ENCODE results near the gene ADARB1.

ADARB1 gene

GRCh38 chr21:45236481-45236880, 162.1 kb downstream of the ADARB1 start:
- H3K4me3 ChIP-seq (ENCODE audit: severe bottlenecking) = no peak overlapping the region

GRCh38 chr21:45237401-45237800, 163.0 kb downstream of the ADARB1 start:
- peaks cover 32% of the 10 kb centered on the region for H3K27me3 ChIP-seq (ENCODE audit: insufficient read depth, poor library complexity, severe bottlenecking)
- H3K4me3 ChIP-seq (ENCODE audit: severe bottlenecking) = no peak overlapping the region
- DNase-seq (ENCODE audit: low spot score) = no peak
- no peaks in the 10 kb centered on the region for H3K4me1 ChIP-seq (ENCODE audit: insufficient read depth, poor library complexity, severe bottlenecking)
- no peak for TF ChIP-seq CTCF (IDR thresholded peaks at IDR 0.05; ENCODE audit: poor library complexity, severe bottlenecking)
- no peak for ATAC-seq (ENCODE audit: low read depth)
- H3K36me3 ChIP-seq (ENCODE audit: low read depth) = no peaks in the 10 kb centered on the region
- H3K9me3 ChIP-seq (ENCODE audit: severe bottlenecking) = peaks cover 2% of the 10 kb centered on the region
- no peak overlapping the region for H3K27ac ChIP-seq (ENCODE audit: poor library complexity, severe bottlenecking)

More at GRCh38 chr21:45236481-45236880, 162.1 kb downstream of the ADARB1 start:
- peaks cover 2% of the 10 kb centered on the region for H3K9me3 ChIP-seq (ENCODE audit: severe bottlenecking)
- H3K4me1 ChIP-seq (ENCODE audit: insufficient read depth, poor library complexity, severe bottlenecking) = no peaks in the 10 kb centered on the region
- H3K27me3 ChIP-seq (ENCODE audit: insufficient read depth, poor library complexity, severe bottlenecking) = peaks cover 38% of the 10 kb centered on the region
- H3K27ac ChIP-seq (ENCODE audit: poor library complexity, severe bottlenecking) = no peak overlapping the region
- H3K36me3 ChIP-seq (ENCODE audit: low read depth) = no peaks in the 10 kb centered on the region
- DNase-seq (ENCODE audit: low spot score) (no peak), ATAC-seq (ENCODE audit: low read depth) (no peak)
- no peak for TF ChIP-seq CTCF (IDR thresholded peaks at IDR 0.05; ENCODE audit: poor library complexity, severe bottlenecking)

GRCh38 chr21:45241357-45241756, 167.0 kb downstream of the ADARB1 start:
- Histone ChIP-seq H3K4me3 (ENCODE audit: severe bottlenecking) (no peak overlapping the region), H3K27me3 (ENCODE audit: insufficient read depth, poor library complexity, severe bottlenecking) (peaks cover 4% of the 10 kb centered on the region), H3K27ac (ENCODE audit: poor library complexity, severe bottlenecking) (no peak overlapping the region), H3K36me3 (ENCODE audit: low read depth) (no peaks in the 10 kb centered on the region), H3K4me1 (ENCODE audit: insufficient read depth, poor library complexity, severe bottlenecking) (no peaks in the 10 kb centered on the region), H3K9me3 (ENCODE audit: severe bottlenecking) (peaks cover 8% of the 10 kb centered on the region)
- ATAC-seq (ENCODE audit: low read depth) = no peak
- no peak for TF ChIP-seq CTCF (IDR thresholded peaks at IDR 0.05; ENCODE audit: poor library complexity, severe bottlenecking)
- DNase-seq (ENCODE audit: low spot score) = no peak

- no peak overlapping the region for H3K4me3 ChIP-seq (ENCODE audit: severe bottlenecking)
- no peaks in the 10 kb centered on the region for H3K4me1 ChIP-seq (ENCODE audit: insufficient read depth, poor library complexity, severe bottlenecking)
- H3K27me3 ChIP-seq (ENCODE audit: insufficient read depth, poor library complexity, severe bottlenecking) = no peaks in the 10 kb centered on the region
- no peak for ATAC-seq (ENCODE audit: low read depth)
- no peak for TF ChIP-seq CTCF (IDR thresholded peaks at IDR 0.05; ENCODE audit: poor library complexity, severe bottlenecking)
- H3K27ac ChIP-seq (ENCODE audit: poor library complexity, severe bottlenecking) = no peak overlapping the region
- H3K9me3 ChIP-seq (ENCODE audit: severe bottlenecking) = peaks cover 8% of the 10 kb centered on the region
- DNase-seq (ENCODE audit: low spot score) = no peak
- no peaks in the 10 kb centered on the region for H3K36me3 ChIP-seq (ENCODE audit: low read depth)
These were observed 169.2 kb downstream of the ADARB1 start for GRCh38 chr21:45243603-45244002.

- Histone ChIP-seq H3K4me3 (ENCODE audit: severe bottlenecking) (no peak overlapping the region), H3K27ac (ENCODE audit: poor library complexity, severe bottlenecking) (no peak overlapping the region), H3K27me3 (ENCODE audit: insufficient read depth, poor library complexity, severe bottlenecking) (no peaks in the 10 kb centered on the region), H3K4me1 (ENCODE audit: insufficient read depth, poor library complexity, severe bottlenecking) (no peaks in the 10 kb centered on the region), H3K9me3 (ENCODE audit: severe bottlenecking) (peaks cover 6% of the 10 kb centered on the region), H3K36me3 (ENCODE audit: low read depth) (no peaks in the 10 kb centered on the region)
- ATAC-seq (ENCODE audit: low read depth) (no peak), DNase-seq (ENCODE audit: low spot score) (no peak)
- no peak for TF ChIP-seq CTCF (IDR thresholded peaks at IDR 0.05; ENCODE audit: poor library complexity, severe bottlenecking)
These were observed 170.5 kb downstream of the ADARB1 start for GRCh38 chr21:45244799-45245340.

Data from RWPE2 (cell line).